ENCODE results near the gene BAMBI. TPM values are rescaled to one million over a fixed set of nuclear protein-coding genes. Genes with fewer than 3 reads are reported as not detected.

BAMBI gene
- polyA plus RNA-seq, 1 donor (not counting 4 experiments of a cell fraction or from before 2014, with no cell fraction given) = 2.9 TPM

- Histone ChIP-seq H3K4me1 (ENCODE audit: control insufficient read depth, extremely low read depth, insufficient read depth, low read length) (no peaks in the 10 kb centered on the region), H3K36me3 (ENCODE audit: control insufficient read depth in 2 of 2, extremely low read depth in 1 of 2, insufficient read depth in 2 of 2, low read length in 2 of 2) (no peaks in the 10 kb centered on the region), H3K27me3 (ENCODE audit: control insufficient read depth, extremely low read depth, insufficient read depth, low read length) (no peaks in the 10 kb centered on the region), H3K9ac (ENCODE audit: control insufficient read depth, extremely low read depth, insufficient read depth, low read length) (no peak overlapping the region), H3K79me2 (ENCODE audit: control insufficient read depth, insufficient read depth, low read length) (no peaks in the 10 kb centered on the region), H3K4me3 (ENCODE audit: control insufficient read depth in 2 of 3, extremely low read depth in 1 of 3, insufficient read depth in 2 of 3, low read depth in 1 of 3, low read length in 3 of 3) (no peak overlapping the region), H3K4me2 (ENCODE audit: control insufficient read depth, extremely low read depth, insufficient read depth, low read depth, low read length) (no peak overlapping the region), H3K9me1 (ENCODE audit: control insufficient read depth, extremely low read depth, insufficient read depth, low read length) (no peaks in the 10 kb centered on the region), H4K20me1 (ENCODE audit: control insufficient read depth, extremely low read depth, insufficient read depth, low read length) (no peaks in the 10 kb centered on the region), H2AFZ (ENCODE audit: control insufficient read depth, low read length) (no peak overlapping the region), H3K9me3 (ENCODE audit: control insufficient read depth, low read depth, low read length) (no peaks in the 10 kb centered on the region), H3K27ac (ENCODE audit: control insufficient read depth, insufficient read depth, low read length) (no peak overlapping the region)
- DNase-seq (ENCODE audit: low read depth, low spot score) = no peak
- dilution Hi-C loops (cut with MboI; ENCODE audit: extremely low pct_ligation_motif_present, low sequenced_read_pairs) = no loop called here
- TF ChIP-seq EZH2 (IDR thresholded peaks at IDR 0.05; ENCODE audit: low read length) (no peak), CTCF (optimal IDR thresholded peaks at IDR 0.05 in 1 of 3, IDR thresholded peaks at IDR 0.05 in 1 of 3, conservative IDR thresholded peaks at IDR 0.05 in 1 of 3; ENCODE audit: extremely low read depth in 1 of 3, insufficient read depth in 2 of 3, low read length in 3 of 3) (no peak)
- no peak for FAIRE-seq
Measured at GRCh38 chr10:28633750-28634149, 43.6 kb upstream of the BAMBI start.

- Histone ChIP-seq H3K36me3 (ENCODE audit: control insufficient read depth in 2 of 2, extremely low read depth in 1 of 2, insufficient read depth in 2 of 2, low read length in 2 of 2) (no peaks in the 10 kb centered on the region), H3K9ac (ENCODE audit: control insufficient read depth, extremely low read depth, insufficient read depth, low read length) (no peak overlapping the region), H3K4me2 (ENCODE audit: control insufficient read depth, extremely low read depth, insufficient read depth, low read depth, low read length) (no peak overlapping the region), H4K20me1 (ENCODE audit: control insufficient read depth, extremely low read depth, insufficient read depth, low read length) (no peaks in the 10 kb centered on the region), H3K27me3 (ENCODE audit: control insufficient read depth, extremely low read depth, insufficient read depth, low read length) (no peaks in the 10 kb centered on the region), H3K4me3 (ENCODE audit: control insufficient read depth in 2 of 3, extremely low read depth in 1 of 3, insufficient read depth in 2 of 3, low read depth in 1 of 3, low read length in 3 of 3) (no peak overlapping the region), H3K4me1 (ENCODE audit: control insufficient read depth, extremely low read depth, insufficient read depth, low read length) (no peaks in the 10 kb centered on the region), H3K9me1 (ENCODE audit: control insufficient read depth, extremely low read depth, insufficient read depth, low read length) (no peaks in the 10 kb centered on the region), H2AFZ (ENCODE audit: control insufficient read depth, low read length) (no peak overlapping the region), H3K9me3 (ENCODE audit: control insufficient read depth, low read depth, low read length) (no peaks in the 10 kb centered on the region), H3K79me2 (ENCODE audit: control insufficient read depth, insufficient read depth, low read length) (no peaks in the 10 kb centered on the region), H3K27ac (ENCODE audit: control insufficient read depth, insufficient read depth, low read length) (no peak overlapping the region)
- dilution Hi-C loops (cut with MboI; ENCODE audit: extremely low pct_ligation_motif_present, low sequenced_read_pairs) = no loop called here
- no peak for FAIRE-seq
- no peak for DNase-seq (ENCODE audit: low read depth, low spot score)
- TF ChIP-seq CTCF (optimal IDR thresholded peaks at IDR 0.05 in 1 of 3, IDR thresholded peaks at IDR 0.05 in 1 of 3, conservative IDR thresholded peaks at IDR 0.05 in 1 of 3; ENCODE audit: extremely low read depth in 1 of 3, insufficient read depth in 2 of 3, low read length in 3 of 3) = no peak
- no peak for TF ChIP-seq EZH2 (IDR thresholded peaks at IDR 0.05; ENCODE audit: low read length)
Measured at GRCh38 chr10:28637346-28637745, 40.0 kb upstream of the BAMBI start.

All from keratinocyte (primary cell).